Myometrial cell (primary cell): Measurements from ENCODE around the gene LRRC75B. TPM values are rescaled to one million over a fixed set of nuclear protein-coding genes. Genes with fewer than 3 reads are reported as not detected.

ENCODE experiments used
- total RNA-seq: library from RNA; depleted of rRNA; stranded (reverse); fragments of >200 nt; gene quantifications from 2 replicates; pipeline ENCODE4 v1.2.3, GENCODE V29; 2015

The LRRC75B gene
- 6.1 and 10.5 TPM in 2 replicates for total RNA-seq

GRCh38 chr22:24592851-24593558 is at the start of gene LRRC75B:
TSS of gene LRRC75B (minus strand) at chr22:24593073. CDS start at chr22:24593039, 34 bp downstream.

GRCh38 chr22:24602847-24603769 is 10.2 kb upstream of the LRRC75B start, which contains the start of gene GGT1:
TSS of gene GGT1 (plus strand) at chr22:24603193. CDS start at chr22:24611082, 7,889 bp downstream.

GRCh38 chr22:24555165-24556039 is 37.5 kb downstream of the LRRC75B start, which contains the start of gene SNRPD3:
TSS of gene SNRPD3 (plus strand) at chr22:24555999. CDS start at chr22:24557675, 1,676 bp downstream.

GRCh38 chr22:24554313-24555164 is 38.3 kb downstream of the LRRC75B start, which contains the start of gene GUCD1:
TSS of gene GUCD1 (minus strand) at chr22:24555138. CDS start at chr22:24554991, 147 bp downstream.

Other genes starting within 250 kb of the LRRC75B start
- gene ADORA2A, start 165.5 kb downstream of the LRRC75B start, total RNA-seq = 0.18 TPM in 1 of 2 replicates, not detected in the other
- gene UPB1, start 97.7 kb downstream of the LRRC75B start, total RNA-seq = not detected in 2 replicates
- 117 and 125 TPM in 2 replicates for gene GUCD1, start 37.9 kb downstream of the LRRC75B start, total RNA-seq
- gene SNRPD3, start 37.1 kb downstream of the LRRC75B start, total RNA-seq = 169 and 182 TPM in 2 replicates
- 1.2 and 10.1 TPM in 2 replicates for gene GGT1, start 10.1 kb upstream of the LRRC75B start, total RNA-seq
- under 0.01 TPM in 1 of 2 replicates, not detected in the other for gene PIWIL3, start 181.6 kb upstream of the LRRC75B start, total RNA-seq
- under 0.01 TPM in 1 of 2 replicates, not detected in the other for gene SGSM1, start 213.1 kb upstream of the LRRC75B start, total RNA-seq